HG02870 (cell line): ENCODE measurements around the gene ZPBP2.
"Not testable (repeated sequence)": the region's sequence is repeated elsewhere in the genome, so short reads cannot be mapped to it uniquely, and the experiment has no call there.

Experiments used
- ATAC-seq: cut with Tn5 transposase; IDR thresholded peaks from one replicate; pipeline ENCODE4 v1.9.1; 2021; ENCODE audit warnings: mild to moderate bottlenecking, moderate library complexity; ENCODE audit not compliant: unreplicated experiment

Gene ZPBP2

DNA sequence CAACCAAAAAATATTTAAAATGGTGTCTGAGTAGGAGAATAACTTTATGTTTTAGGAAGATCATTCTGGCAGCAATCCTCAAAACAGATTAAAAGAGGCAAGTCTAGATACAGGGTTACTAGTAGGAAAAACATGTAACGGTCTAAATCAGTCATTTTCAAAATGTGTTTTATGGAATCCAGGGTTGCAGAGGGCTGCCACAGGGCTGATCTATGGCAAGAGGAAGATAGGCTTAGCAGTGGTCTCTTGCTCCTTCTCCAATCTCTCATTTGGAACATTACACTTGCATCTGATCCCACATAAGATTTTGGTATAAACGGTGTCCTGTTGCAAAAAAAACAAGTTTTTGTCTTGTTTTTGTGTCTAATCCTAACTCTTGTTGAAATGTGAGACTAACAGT, 13.1 kb upstream of the ZPBP2 start:
- ATAC-seq, result no peak

DNA sequence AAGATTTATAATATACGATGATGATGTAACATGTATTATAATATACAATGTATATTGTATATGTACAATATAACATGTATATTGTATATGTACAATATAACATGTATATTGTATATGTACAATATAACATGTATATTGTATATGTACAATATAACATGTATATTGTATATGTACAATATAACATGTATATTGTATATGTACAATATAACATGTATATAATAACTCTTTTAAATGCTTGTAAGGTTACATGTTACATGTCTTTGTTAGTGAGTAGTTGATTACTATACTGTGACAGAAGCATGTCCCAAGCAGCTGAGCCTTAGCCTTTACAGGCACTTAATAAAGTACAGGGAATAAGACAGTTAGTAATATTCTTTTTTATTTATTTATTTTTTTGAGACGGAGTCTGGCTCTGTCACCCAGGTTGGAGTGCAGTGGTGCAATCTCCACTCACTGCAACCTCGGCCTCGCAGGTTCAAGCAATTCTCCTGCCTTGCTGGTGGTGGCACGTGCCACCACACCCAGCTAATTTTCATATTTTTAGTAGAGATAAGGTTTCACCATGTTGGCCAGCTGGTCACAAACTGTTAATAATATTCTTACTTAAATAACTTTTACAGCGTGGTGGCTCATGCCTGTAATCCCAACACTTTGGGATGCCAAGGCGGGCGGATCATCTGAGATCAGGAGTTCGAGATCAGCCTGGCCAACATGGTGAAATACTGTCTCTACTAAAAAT, 11.9 kb upstream of the ZPBP2 start:
- not testable (repeated sequence) for ATAC-seq

DNA sequence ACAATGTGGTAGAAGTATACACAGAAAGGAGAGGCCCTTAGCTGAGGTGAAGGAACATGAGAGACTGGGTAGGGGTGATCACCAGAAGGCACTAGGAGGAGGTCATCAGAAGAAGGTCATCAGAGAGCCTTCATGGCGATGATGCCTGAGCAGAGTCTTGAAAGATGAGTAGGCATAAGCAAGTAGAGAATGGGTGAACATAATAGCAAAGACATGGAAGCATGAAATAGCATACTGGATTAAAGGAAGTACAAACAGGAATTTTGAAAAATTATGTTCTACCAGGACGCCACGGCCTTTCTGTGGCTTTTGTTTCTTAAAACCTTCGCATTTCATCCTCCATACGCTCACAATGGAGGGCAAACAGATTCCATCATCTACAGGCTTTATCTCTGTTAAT, 6.8 kb upstream of the ZPBP2 start:
- ATAC-seq, result no peak

DNA sequence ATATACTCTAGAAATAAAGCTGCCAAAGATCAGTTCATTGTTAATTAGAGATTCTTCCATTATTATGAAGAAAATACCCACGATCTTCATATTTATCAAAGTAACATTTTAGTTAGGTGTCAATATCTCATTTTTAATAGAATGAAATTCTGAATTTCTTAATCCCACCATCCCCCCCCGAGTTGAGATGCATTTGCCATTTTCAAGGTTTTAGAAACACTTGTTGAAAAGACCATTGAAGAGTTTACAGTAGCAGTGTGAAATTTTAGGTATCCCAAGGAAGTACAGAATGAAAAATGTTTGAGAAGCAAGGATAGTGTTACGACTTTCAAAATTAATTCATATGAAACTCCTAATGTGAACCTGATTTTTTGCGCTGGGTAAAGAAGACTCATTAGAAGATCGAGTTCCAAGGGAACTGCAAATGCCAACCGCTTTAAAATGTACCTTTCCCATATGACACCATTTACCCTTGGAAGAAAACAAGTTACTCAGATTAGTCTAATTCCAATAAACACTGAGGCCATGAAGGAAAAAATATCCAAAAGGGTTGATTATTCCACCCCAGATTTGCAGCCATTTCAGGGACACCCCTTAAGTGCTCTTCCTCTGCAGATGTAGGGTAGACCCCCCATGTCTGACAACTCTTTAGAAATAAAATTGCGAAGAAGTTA, 4.6 kb upstream of the ZPBP2 start:
- no peak for ATAC-seq

DNA sequence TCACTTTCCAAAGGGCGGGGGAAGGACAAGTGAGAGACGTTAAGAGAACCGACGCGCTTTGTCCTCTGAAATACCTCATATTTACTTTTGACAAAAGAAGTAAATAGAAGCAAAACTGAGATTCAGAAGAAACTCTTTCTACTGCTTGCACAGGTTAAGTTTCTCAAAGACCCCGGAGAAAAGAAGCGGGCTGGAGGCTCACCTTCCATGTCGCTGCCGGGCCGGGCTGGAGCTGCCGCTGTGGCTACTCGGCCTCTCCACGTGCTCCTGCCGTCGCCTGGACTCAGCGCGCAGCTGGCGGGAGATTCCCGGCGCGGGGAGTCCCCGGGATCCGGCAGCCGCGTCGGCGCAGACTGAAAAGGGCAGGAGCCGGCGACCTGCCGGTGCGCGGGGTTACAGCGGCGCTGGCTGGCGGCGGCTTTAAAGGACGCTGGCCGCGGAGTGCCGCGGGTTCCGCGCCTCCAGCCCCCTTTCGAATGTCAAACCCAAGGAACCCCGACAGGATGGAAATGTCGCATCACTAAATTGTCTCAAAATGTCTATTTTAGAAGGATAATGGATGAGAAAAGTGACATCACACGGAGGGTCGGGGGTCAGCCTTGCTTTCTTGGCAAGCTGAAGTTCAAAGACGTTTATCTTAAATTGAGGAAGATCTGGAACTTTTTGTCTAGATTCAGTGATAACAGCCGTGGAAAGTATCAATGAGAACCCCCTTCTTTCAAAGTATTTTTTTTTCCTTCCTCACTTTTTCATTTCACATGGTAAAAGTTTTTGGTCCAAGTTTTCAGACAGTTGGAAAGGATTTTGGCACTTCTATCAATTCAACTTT, 3.9 kb upstream of the ZPBP2 start, which contains the start of gene IKZF3:
TSS of gene IKZF3 (minus strand) at position 395 of the 829 bp plus-strand sequence. CDS start at position 209, 186 bp downstream.
- no peak for ATAC-seq

DNA sequence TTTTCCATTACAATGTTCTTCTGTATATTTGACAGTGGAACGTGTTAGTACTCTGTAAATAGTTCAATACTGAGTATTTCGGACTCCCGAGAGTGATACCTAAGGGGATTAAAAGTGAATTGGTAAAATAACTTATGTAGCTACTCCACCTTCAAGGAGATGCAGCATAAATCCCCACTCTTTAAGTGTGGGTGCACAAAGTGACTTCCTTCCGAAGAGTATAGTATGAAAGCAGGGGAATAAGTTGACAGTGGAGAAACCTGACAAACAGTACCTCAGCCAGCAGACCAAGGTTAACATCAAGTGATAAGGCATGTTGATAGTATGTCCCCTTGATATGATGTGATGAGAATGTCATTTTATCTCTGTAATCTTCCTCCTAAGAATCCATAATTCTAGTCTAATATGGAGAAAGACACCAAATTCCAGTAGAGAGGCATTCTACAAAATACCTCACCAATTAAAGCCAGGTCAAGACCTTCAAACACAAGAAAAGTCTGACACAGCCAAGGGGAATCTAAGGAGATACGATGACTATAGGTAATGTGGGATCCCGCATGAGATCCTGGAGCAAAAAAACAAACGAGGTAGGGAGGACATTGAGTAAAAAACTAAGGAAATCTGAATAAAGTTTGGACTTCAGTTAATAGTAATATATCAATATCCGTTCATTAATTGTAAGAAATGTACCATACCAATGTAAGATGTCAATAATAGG, 1.8 kb upstream of the ZPBP2 start:
- no peak for ATAC-seq

DNA sequence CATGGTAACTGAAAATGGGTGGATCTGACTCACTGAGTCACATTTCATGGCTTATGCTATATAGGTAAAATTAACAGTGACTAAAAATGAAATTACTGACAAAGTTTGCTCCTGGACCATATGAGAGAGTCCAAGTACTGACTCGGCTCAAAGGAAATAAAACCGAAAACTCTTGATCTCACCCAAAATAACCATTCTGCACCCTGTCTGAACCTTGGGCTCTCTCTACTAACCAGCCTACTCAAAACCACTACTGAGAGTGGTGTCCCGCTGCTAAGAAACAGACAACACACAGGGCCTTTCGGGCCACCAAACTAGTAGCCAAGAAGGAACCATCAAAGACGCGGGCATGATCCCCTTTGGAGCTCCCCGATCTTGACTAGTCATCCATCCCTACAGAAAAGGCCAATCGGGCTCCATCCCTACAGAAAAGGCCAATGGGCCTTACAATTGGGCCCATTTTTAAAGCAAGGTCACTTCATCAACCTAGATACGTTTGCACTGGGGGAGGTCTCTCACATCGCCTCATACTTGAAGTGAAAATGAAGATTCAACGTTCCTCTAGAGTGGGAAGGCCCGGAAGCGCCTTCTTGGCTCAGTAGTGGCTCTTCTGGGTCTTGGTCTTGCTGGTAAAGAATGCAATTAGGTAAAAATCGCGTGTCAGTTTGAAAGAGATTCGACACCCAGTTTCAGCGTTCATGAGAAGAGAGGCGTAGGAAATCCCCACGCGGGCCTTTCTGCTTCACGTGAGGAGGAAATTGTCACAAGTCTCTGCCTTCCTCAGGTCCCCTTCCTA, 720 bp upstream of the ZPBP2 start:
- peak; percentile 52 for ATAC-seq

DNA sequence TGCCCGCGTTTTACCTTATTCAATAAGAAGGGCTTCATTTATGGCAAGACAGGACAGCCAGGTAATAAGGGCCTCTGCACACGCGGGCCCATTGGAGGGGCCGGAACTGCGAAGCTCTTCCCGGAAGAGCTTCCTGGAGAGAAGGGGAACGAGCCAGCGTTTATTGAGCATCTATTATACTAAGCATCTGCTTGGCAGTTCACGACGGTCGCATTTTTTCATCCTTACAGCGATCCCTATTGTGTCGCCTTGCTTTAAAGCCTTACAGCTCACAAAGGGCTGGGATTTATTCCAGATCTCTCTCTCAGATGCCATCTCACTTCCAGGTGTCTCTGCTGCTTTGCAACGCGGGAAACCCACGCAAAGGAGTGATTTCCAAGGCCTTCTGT, 546 bp downstream of the ZPBP2 start:
- no peak for ATAC-seq

DNA sequence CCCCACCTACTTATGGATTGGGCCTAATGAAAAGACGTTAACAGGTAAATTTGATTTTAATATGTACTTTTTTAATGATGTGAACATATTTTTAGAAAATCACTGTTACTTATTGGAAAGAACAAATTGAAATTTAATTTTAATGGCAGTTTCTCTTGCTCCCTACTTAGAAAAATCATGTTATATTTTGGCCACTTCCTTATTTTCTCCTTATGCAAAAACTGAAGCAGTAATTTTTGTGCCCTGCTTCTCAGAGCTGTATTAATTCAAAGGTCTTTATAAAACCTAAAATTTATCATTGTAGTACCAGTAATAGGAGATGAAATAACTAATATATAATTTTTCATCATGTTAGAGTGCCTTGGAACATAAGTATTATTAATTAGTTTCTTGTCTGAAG, 2.8 kb downstream of the ZPBP2 start:
- no peak for ATAC-seq

DNA sequence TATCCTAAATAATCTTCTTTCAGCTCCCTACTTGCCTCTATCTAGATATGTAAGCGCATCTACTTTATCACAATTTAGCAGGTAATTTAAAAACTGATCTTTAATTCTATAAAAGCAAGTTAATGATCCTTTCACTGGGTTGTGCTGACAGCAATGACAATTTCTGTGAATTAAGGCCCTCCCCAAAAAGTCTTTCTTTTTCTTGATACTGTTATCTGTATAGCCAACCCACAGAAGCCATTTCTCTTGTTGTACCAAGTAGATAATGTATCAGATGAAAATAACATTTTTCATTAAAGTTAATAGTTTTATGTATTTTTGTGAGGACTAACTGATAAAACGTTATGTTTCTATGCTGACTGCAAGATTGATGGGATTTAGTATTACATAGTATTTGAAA, 3.8 kb downstream of the ZPBP2 start:
- no peak for ATAC-seq

DNA sequence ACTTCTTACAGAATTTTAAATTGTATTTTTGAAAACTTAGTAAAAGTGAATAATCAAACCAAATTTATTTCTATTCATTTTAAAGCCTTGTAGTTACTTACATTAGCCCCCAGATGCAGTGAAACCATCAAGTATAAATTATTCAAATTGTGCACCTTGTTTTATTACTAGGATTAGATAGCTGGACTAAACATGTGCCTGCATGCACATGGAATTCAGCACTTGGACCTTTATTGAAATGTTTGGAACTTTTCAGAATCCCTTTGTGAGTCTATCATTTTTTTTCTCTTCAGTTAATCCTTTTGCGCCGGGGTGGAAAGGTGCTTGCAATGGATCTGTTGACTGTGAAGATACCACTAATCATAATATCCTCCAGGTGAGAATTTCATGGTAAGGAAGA, 4.7 kb downstream of the ZPBP2 start:
- ATAC-seq, result no peak

DNA sequence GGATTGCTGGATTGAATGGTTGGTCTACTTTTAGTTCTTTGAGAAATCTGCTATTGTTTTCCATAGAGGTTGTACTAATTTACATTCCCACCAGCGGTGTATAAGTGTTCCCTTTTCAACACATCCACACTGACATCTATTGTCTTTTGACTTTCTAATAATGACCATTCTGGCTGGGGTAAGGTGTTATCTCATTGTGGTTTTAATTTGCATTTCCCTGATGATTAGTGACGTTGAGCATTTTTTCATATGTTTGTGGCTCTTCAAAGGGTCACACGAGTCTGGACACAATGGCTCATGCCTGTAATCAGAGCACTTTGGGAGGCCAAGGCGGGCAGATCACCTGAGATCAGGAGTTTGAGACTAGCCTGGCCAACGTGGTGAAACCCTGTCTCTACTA, 18.1 kb downstream of the ZPBP2 start:
- not testable (repeated sequence) for ATAC-seq

DNA sequence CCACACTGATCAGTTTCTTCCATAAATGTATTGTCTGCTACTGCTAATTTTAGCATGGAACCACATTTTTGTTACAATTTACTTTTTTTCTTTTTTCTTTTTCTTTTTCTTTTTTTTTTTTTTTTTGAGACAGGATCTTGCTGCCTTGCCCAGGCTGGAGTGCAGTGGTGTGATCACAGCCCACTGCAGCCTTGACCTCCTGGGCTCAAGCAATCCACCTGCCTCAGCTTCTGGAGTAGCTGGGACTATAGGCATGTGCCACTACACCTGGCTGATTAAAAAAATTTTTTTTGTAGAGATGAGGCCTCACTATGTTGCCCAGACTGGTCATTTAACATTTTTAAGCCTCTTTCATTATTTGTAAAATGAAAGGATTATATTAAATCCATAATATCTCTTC, 19.1 kb downstream of the ZPBP2 start:
- ATAC-seq, result no peak

DNA sequence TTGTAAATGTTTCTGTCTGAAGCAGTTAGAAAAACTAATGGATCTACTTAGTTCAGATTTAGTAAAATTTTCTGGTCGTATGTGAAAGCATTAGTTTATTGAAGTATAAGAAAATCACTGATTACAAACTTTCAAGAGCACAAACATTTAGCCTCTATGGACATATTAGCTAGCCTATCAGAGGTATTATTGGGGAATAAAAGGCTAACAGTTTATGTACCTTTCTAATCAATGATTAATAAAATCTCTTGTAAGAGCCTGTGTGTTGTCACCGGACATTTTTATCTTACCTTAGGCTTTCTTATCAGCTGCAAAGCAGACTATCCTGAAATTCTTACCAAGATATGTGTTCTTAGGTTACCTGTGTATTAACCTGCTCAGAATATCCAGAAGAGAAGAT, 21.2 kb downstream of the ZPBP2 start:
- no peak for ATAC-seq

DNA sequence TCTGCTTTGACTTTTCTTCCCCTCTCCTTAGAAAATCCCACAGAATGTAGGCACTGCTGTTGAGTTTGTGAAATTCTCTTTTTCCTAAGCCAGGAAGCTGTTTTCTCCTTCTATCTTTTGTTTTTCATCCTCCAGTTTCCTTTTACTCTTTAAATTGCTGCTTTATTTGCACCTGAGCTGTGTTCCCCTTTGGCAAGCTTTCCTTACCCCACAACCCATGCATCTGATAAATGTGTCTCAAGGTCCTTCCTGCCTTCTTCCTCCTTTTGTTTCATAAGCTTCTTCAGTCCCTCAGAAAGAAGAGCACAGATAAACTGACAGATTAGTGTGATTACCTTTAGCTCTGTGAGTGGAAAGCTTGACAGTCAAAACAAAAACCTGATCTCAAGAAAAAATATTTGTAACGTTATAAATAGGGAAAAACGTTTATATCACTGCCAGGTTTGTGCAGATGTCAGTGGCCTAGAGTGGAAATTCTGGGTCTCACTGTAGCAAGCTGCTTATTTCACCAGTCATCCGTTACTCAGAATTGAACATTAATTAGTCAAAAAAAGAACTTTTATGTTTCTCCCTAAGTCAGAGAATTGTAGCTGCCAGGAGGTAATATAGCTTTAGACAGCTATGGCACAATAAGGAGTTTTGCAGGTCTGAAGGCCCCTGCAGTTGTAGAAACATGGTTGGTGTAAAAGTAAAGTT, 26.8 kb downstream of the ZPBP2 start:
- ATAC-seq, result no peak

DNA sequence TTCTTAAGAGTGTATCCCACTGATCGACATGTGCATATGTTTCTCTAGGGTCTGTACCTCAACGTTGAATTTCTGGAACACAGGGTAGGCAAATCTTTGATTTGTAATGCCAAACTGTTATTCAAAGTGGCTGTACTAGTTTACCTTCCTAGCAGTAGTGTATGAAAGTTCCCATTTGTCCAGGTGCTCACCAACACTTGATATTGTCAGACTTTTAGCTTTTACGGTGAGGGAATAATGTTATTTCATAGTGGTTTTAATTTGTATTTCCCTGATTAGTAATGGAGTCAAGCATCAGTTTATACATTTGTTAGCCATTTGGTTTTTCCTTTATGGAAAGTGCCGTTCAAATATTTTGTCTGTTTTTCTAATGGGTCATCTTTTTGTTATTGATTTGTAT, 30.1 kb downstream of the ZPBP2 start:
- no peak for ATAC-seq

DNA sequence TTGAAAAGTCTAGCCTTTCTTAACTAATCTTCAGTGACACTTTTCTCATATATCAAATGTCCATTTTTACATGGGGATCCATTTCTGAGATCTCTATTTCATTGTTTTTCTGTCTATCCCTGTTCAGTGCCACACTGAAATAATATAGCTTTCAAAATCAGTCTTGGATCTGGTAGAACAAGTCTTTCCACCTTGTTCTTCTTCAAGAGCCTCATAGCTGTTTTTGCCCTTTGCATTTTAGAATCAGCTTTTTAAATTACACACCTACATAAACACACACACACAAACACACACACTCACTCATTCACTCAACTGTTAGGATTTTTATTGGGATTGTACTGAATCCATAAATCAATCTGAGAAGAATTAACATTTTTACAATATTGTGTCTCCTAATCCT, 31.2 kb downstream of the ZPBP2 start:
- ATAC-seq, result no peak

DNA sequence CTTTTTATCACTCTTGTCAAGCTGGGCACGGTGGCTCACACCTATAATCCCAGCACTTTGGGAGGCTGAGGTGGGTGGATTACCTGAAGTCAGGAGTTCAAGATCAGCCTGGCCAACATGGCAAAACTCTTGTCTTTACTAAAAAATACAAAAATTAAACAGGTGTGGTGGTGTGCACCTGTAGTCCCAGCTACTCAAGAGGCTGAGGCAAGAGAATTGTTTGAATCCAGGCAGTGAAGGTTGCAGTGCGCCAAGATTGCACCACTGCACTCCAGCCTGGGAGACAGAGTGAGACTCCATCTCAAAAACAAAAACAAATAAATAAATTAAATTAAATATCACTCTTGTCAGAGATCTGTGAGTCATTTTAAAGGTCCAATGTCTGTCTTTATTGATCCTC, 34.0 kb downstream of the ZPBP2 start:
- not testable (repeated sequence) for ATAC-seq

DNA sequence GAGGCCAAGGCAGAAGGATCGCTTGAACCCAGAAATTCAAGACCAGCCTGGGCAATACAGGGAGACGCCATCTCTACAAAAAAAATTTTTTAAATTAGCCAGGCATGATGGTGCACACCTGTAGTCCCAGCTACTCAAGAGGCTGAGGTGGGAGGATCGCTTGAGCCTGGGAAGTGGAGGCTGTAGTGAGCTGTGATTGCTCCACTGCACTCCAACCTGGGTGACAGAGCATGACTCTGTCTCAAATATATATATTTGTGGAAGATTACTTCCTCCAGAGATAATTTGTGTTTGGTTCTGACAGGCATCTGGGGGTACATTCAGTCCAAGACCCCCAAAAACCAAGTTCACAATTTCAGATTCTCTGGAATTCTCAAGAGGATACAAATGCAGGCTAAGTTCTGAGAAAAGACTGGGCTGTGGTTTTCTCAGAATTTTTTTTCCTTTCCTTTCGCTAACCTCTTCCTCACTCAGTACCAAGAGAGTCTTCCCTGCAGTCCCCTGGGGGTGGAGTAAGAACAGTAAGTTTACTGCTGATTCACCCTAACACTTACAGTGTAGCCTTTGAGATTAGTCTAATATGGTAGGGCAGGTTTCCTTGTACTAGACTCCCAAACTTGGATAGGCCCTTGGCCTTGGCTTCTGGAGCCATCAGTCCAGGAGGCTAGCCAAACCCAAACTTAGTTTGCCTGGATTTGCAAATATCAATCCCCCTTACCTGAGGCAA, 35.3 kb downstream of the ZPBP2 start:
- no peak for ATAC-seq
